Stimulated activated naive CD8-positive, alpha-beta T cell treated with anti-CD3 and anti-CD28 coated beads, Interleukin-15, Interleukin-2, amounts not matched to agents 100 ng/mL and 50 ng/mL, for 24 hours (primary cell): ENCODE results near the gene CACNA1H.

Experiments
- H3K27ac Mint-ChIP-seq: one replicate; pipeline ENCODE4 v1.8.0; 2021; ENCODE audit warnings: mild to moderate bottlenecking, mixed read lengths
- H3K27me3 Mint-ChIP-seq: one replicate; pipeline ENCODE4 v1.8.0; 2021; ENCODE audit warnings: mixed read lengths
- H3K36me3 Mint-ChIP-seq: one replicate; pipeline ENCODE4 v1.8.0; 2021; ENCODE audit warnings: low read depth, mixed read lengths
- H3K4me1 Mint-ChIP-seq: one replicate; pipeline ENCODE4 v1.8.0; 2021; ENCODE audit warnings: low read depth, mixed read lengths
- H3K4me3 Mint-ChIP-seq: one replicate; pipeline ENCODE4 v1.8.0; 2021; ENCODE audit warnings: mild to moderate bottlenecking, mixed read lengths
- H3K9me3 Mint-ChIP-seq: one replicate; pipeline ENCODE4 v1.8.0; 2021; ENCODE audit warnings: mixed read lengths

CACNA1H gene

GRCh38 chr16:1156055-1156982 is 3.4 kb downstream of the CACNA1H start:
- no peaks in the 10 kb centered on the region for H3K9me3 Mint-ChIP-seq
- no peaks in the 10 kb centered on the region for H3K36me3 Mint-ChIP-seq
- peaks cover 7% of the 10 kb centered on the region for H3K27me3 Mint-ChIP-seq
- no peak overlapping the region for H3K27ac Mint-ChIP-seq
- H3K4me3 Mint-ChIP-seq: no peak overlapping the region
- H3K4me1 Mint-ChIP-seq: peaks cover 3% of the 10 kb centered on the region

- Mint-ChIP-seq H3K36me3 (no peaks in the 10 kb centered on the region), H3K4me1 (peaks cover 3% of the 10 kb centered on the region), H3K27ac (no peak overlapping the region), H3K4me3 (no peak overlapping the region), H3K9me3 (no peaks in the 10 kb centered on the region), H3K27me3 (peaks cover 7% of the 10 kb centered on the region)
Measured at GRCh38 chr16:1156983-1157638, 4.2 kb downstream of the CACNA1H start.

DNA sequence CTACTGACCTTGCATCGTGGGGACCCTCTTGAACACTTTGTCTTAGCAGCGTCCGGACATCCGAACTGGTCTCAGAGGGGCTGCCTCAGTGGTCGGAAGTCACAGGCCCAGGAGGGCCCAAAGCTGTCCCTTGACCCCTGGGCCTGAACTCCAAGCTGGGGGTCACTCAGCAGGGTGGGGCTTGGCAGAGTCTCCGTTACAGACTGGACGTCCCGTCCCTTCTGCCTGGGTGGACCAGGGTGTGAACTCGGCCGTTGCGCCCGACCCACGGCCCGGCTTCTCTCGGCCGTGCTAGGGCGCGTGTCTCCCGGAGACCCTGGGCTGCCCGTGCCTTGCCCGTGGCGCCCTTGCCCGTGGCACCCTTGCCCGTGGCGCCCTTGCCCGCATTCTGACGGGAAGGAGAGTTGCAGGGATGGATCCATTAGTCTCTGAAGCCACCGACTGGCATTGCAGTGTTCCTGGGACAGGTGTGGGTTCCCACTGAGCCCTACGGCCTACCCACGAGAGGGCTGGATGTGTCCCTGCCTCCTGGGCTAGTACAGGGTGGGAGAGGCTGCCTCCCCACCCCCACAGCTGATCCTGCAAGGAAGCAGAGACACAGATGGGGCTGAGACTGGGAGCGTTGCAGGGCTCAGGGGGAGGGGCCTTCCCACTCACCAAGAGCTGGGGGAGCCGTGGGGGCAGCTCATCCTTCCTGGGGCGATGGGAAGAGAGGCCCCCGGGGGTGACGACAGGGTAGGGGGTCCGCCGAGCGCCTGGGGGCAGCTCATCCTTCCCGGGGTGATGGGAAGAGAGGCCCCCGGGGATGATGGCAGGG is 4.9 kb downstream of the CACNA1H start:
- Mint-ChIP-seq H3K9me3 (no peaks in the 10 kb centered on the region), H3K4me3 (no peak overlapping the region), H3K36me3 (no peaks in the 10 kb centered on the region), H3K4me1 (peaks cover 3% of the 10 kb centered on the region), H3K27ac (no peak overlapping the region), H3K27me3 (peaks cover 7% of the 10 kb centered on the region)

DNA sequence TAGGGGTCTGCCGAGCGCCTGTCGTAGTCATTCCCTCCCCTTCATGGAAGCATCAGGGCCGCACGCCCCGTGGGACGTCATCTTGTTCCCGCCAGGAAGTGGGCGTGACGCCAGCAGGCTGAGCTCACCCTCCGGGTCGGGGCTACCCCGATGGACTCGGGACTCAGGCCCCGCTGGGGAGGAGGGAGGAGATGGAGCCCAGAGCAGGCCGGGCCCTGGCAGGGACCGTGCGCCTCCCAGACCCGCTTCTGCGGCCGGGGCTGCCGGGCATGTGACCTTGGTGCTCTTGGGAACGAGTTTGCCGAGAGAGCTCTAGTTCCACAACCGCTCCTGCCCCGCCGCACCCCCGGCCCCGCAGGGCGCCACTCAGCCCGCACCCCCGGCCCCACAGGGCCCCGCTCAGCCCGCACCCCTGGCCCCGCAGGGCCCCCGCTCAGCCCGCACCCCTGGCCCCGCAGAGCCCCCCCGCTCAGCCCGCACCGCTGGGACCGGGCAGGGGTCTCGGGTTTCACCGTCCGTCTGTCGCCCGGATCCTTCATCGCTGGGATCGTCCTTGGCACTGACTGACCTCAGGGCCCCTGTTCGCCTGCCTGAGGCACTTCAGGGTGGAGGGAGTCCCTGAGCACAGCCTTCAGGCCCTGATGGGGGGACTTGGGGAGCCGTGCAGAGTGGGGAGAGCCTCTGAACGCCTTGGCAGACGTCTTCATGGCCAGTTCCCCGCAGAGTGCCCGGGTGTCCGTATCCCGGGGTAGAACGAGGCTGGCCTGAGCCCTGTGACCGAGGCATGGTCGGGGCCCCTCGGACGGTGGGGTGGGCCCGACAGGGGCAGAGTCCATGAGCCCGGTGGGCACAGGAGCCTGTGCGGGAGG is 5.8 kb downstream of the CACNA1H start:
- Mint-ChIP-seq H3K4me1 (peaks cover 3% of the 10 kb centered on the region), H3K9me3 (no peaks in the 10 kb centered on the region), H3K27ac (no peak overlapping the region), H3K36me3 (no peaks in the 10 kb centered on the region), H3K27me3 (peaks cover 7% of the 10 kb centered on the region), H3K4me3 (no peak overlapping the region)

- Mint-ChIP-seq H3K27ac (no peak overlapping the region), H3K9me3 (no peaks in the 10 kb centered on the region), H3K36me3 (no peaks in the 10 kb centered on the region), H3K4me3 (no peak overlapping the region), H3K27me3 (peaks cover 7% of the 10 kb centered on the region), H3K4me1 (peaks cover 2% of the 10 kb centered on the region)
Measured at GRCh38 chr16:1159325-1159972, 6.5 kb downstream of the CACNA1H start.

DNA sequence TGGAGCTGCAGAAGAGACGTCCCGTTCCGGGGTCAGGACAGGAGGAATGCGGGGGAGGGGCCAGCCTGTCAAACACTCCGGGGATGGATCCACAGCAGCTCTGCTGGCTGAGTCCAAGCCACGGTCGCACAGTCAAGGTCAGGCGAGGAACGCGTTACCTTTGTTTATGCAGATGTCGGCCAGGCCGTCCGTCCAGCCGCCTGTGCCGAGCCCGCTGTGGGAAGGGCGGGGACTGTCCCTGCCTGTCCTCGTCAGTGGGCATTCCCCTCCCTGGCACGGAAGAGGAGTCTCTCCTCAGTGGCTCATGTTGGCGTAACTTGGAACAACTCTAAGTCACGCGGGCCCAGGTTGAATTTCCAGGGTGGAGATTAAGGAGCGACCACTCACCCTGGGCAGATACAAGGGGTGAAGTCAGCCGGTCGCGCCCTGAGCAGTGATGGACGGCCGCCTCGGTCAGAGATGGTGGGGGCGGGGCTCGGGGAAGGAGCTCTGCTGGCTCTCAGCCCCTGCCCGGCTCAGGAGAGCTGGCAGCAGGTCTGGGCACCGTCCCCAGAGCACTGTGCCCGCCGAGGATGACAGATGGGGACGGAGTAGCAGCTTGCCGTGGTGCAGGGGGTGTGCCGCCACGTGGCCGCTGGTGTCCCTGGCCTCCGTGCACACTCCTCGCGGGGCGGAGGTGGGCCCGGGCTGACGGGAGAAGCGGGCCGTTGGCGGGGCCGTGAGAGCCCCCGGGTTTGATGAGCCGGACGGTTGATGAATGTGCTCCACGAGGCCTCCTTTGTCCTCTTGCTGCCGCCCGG is 7.3 kb downstream of the CACNA1H start:
- Mint-ChIP-seq H3K27me3 (peaks cover 6% of the 10 kb centered on the region), H3K4me1 (no peaks in the 10 kb centered on the region), H3K4me3 (no peak overlapping the region), H3K9me3 (no peaks in the 10 kb centered on the region), H3K36me3 (no peaks in the 10 kb centered on the region), H3K27ac (no peak overlapping the region)

DNA sequence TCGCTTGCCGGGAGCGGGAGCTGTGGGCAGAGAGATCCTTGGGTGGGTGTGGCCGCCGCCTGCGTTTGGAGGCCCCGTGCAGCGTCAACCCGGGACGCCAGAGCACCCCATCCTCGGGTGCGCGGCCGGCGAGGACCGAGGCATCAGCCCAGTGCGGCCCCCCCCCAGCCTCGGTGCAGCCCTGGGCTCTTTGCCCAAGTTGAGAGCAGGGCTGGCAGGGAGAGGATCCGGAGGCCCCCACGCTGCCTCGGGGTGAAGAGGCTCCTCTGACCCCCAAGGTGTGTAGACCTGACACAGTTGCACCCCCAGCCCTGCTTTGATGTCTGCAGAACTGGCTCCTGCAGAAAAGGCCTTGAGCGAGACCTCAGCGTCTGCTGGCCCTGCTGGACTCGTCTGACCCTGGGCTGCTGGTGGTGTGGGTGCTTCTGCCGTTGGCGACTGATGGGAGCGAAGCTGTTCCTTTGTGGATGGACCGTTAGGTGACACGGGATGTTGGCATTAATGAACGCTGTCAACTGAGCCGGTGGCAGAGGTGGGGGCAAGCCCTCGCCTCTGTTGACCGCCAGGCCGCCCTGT is 8.0 kb downstream of the CACNA1H start:
- Mint-ChIP-seq H3K9me3 (no peaks in the 10 kb centered on the region), H3K4me1 (no peaks in the 10 kb centered on the region), H3K27ac (no peak overlapping the region), H3K4me3 (no peak overlapping the region), H3K27me3 (no peaks in the 10 kb centered on the region), H3K36me3 (no peaks in the 10 kb centered on the region)

- no peaks in the 10 kb centered on the region for H3K27me3 Mint-ChIP-seq
- H3K36me3 Mint-ChIP-seq: no peaks in the 10 kb centered on the region
- no peaks in the 10 kb centered on the region for H3K4me1 Mint-ChIP-seq
- no peak overlapping the region for H3K27ac Mint-ChIP-seq
- no peak overlapping the region for H3K4me3 Mint-ChIP-seq
- H3K9me3 Mint-ChIP-seq: no peaks in the 10 kb centered on the region
Measured at GRCh38 chr16:1162701-1163566, 10.0 kb downstream of the CACNA1H start.

DNA sequence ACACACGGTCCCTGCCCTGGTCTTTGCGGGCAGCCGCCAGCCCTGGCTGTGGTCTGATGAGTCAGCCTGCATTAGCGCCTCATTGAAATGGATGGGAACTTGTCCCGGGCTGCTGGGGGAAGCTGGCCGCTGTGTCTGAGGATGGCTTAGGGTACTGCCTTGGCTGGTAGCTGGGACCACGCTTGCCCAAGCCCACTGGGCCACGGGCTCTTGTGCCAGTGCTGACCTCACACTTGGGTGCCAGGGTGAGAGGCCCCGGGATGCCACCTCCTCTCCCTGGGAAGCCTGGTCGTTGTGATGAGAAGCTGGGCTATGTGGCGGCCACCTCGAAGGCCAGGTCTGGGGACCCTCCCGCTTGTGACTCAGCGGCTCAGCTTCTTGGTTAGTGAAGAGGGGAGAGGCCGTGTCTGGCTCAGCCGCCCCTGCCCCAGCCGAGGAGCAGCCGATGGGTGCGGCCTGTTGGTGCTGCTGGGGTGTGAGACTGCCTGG is 10.7 kb downstream of the CACNA1H start:
- Mint-ChIP-seq H3K4me3 (no peak overlapping the region), H3K27ac (no peak overlapping the region), H3K36me3 (no peaks in the 10 kb centered on the region)

DNA sequence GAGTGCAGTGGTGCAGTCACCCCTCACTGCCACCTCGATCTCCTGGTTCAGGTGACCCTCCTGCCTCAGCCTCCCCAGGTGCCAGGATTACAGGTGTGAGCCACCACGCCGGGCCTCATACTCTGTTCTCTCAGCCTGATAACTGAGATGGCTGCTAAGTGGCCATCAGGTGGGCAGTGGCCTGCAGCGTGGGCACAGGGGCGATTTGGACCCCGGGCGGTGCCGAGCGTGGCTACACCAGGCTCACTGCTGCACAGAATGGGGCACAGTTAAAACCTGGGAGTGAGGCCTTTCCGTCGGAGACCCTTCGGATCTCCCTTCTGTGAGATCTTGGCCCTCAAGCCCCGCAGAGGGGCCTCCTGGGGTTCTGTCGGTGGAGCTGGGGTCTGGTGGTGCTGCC is 11.5 kb downstream of the CACNA1H start:
- Mint-ChIP-seq H3K4me1 (no peaks in the 10 kb centered on the region), H3K27ac (no peak overlapping the region), H3K27me3 (no peaks in the 10 kb centered on the region), H3K4me3 (no peak overlapping the region), H3K9me3 (no peaks in the 10 kb centered on the region), H3K36me3 (no peaks in the 10 kb centered on the region)

More for the DNA sequence above, 10.7 kb downstream of the CACNA1H start:
- Mint-ChIP-seq H3K27me3 (no peaks in the 10 kb centered on the region), H3K9me3 (no peaks in the 10 kb centered on the region), H3K4me1 (no peaks in the 10 kb centered on the region)

GRCh38 chr16:1164975-1165374 is 12.1 kb downstream of the CACNA1H start:
- Mint-ChIP-seq H3K9me3 (no peaks in the 10 kb centered on the region), H3K27ac (no peak overlapping the region), H3K27me3 (no peaks in the 10 kb centered on the region), H3K4me1 (no peaks in the 10 kb centered on the region), H3K4me3 (no peak overlapping the region), H3K36me3 (no peaks in the 10 kb centered on the region)

DNA sequence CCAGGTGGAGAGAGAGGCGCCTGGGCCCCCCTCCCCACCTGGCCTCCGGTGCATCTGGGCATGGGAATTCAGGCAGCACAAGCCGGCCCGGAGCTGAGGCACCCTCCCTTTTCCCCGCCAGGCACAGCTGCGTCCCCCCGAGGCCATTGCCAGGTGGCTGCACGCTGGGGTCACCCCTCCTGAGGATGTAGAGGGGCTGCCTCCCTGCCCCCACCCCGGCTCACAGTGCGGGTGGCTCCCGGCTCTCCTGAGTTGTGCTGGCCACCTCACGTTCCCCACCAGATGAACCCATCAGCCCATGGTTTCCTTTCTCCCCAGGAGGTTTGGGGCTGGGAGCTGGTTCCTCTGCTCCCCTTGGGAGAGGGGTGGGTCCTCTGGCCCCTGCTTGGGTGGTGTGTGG is 12.6 kb downstream of the CACNA1H start:
- H3K36me3 Mint-ChIP-seq: no peaks in the 10 kb centered on the region
- no peaks in the 10 kb centered on the region for H3K4me1 Mint-ChIP-seq
- no peak overlapping the region for H3K27ac Mint-ChIP-seq
- H3K9me3 Mint-ChIP-seq: no peaks in the 10 kb centered on the region
- no peak overlapping the region for H3K4me3 Mint-ChIP-seq
- H3K27me3 Mint-ChIP-seq: no peaks in the 10 kb centered on the region
